Karpas-422 (cell line): ENCODE results near the gene HSH2D. TPM values are rescaled to one million over a fixed set of nuclear protein-coding genes. Genes with fewer than 3 reads are reported as not detected.

Experiments
- DNase-seq: peaks from one replicate; pipeline ENCODE4 v3.0.0-alpha.2; 2015
- H2AFZ ChIP-seq: fragments of 200-600 bp; sonication (generic); 2 replicates; pipeline ENCODE4 v1.6.1; 2014; ENCODE audit warnings: antibody characterized with exemption, low read length, mixed read lengths
- H3K27ac ChIP-seq: fragments of 200-600 bp; sonication (generic); 2 replicates; pipeline ENCODE4 v1.5.1; 2014; ENCODE audit warnings: mild to moderate bottlenecking, low read length, moderate library complexity
- H3K27me3 ChIP-seq: fragments of 200-600 bp; sonication (generic); 2 replicates; pipeline ENCODE4 v1.6.1; 2014; ENCODE audit warnings: low read length, mixed read lengths
- H3K36me3 ChIP-seq: fragments of 200-600 bp; sonication (generic); 2 replicates; pipeline ENCODE4 v1.6.1; 2014; ENCODE audit warnings: low read length, mixed read lengths; ENCODE audit not compliant: insufficient read depth
- H3K4me1 ChIP-seq: fragments of 200-600 bp; sonication (generic); 2 replicates; pipeline ENCODE4 v1.6.1; 2014; ENCODE audit warnings: mild to moderate bottlenecking, low read length, mixed read lengths
- H3K4me2 ChIP-seq: fragments of 200-600 bp; sonication (generic); 2 replicates; pipeline ENCODE4 v1.6.1; 2014; ENCODE audit warnings: low read length, low read depth, mild to moderate bottlenecking; ENCODE audit not compliant: poor library complexity, severe bottlenecking
- H3K4me3 ChIP-seq: fragments of 200-600 bp; sonication (generic); 2 replicates; pipeline ENCODE4 v1.5.1; 2014; ENCODE audit warnings: mild to moderate bottlenecking, antibody characterized with exemption, low read length, mixed read lengths
- H3K79me2 ChIP-seq: fragments of 200-600 bp; sonication (generic); 2 replicates; pipeline ENCODE4 v1.6.1; 2014; ENCODE audit warnings: mild to moderate bottlenecking, low read length, mixed read lengths
- H3K9ac ChIP-seq: fragments of 200-600 bp; sonication (generic); 2 replicates; pipeline ENCODE4 v1.6.0; 2014; ENCODE audit warnings: low read length
- H3K9me2 ChIP-seq: fragments of 200-600 bp; sonication (generic), shearing (Covaris generic); replicated peaks from 2 replicates; pipeline ENCODE4 v1.6.0; 2014; ENCODE audit warnings: mild to moderate bottlenecking, low read length, moderate library complexity; ENCODE audit not compliant: insufficient read depth
- H3K9me3 ChIP-seq: fragments of 300-700, 200-600 bp; sonication (generic); 2 replicates; pipeline ENCODE4 v1.6.1; 2014; ENCODE audit warnings: low read length, mixed read lengths
- H4K20me1 ChIP-seq: fragments of 200-600 bp; sonication (generic); 2 replicates; pipeline ENCODE4 v1.6.1; 2014; ENCODE audit warnings: mild to moderate bottlenecking, antibody characterized with exemption, low read length, low read depth; ENCODE audit not compliant: insufficient read depth
- total RNA-seq: library from RNA; depleted of rRNA; stranded (reverse); fragments of >200 nt; shearing (Covaris generic); gene quantifications from 2 replicates; pipeline ENCODE4 v1.2.3, GENCODE V29; 2014; ENCODE audit warnings: low replicate concordance

The HSH2D gene
- total RNA-seq, 1 experiment from 2014 or later = 22.7 TPM

- no peak overlapping the region for H3K9ac ChIP-seq
- H3K79me2 ChIP-seq = no peaks in the 10 kb centered on the region
- H4K20me1 ChIP-seq = peaks cover 3% of the 10 kb centered on the region; the same call in 1 of the 2 replicates
- no peaks in the 10 kb centered on the region for H3K4me1 ChIP-seq
- no peak overlapping the region for H3K4me2 ChIP-seq
- H3K4me3 ChIP-seq = no peak overlapping the region
- H3K27ac ChIP-seq = no peak overlapping the region
- no peaks in the 10 kb centered on the region for H3K27me3 ChIP-seq
- peak; percentile 78 for DNase-seq
- peaks cover 12% of the 10 kb centered on the region for H3K36me3 ChIP-seq
- no peaks in the 10 kb centered on the region for H3K9me3 ChIP-seq
- no peaks in the 10 kb centered on the region for H3K9me2 ChIP-seq
- H2AFZ ChIP-seq = no peak overlapping the region
These were observed 10.3 kb downstream of the HSH2D start for GRCh38 chr19:16153582-16154336.

DNA sequence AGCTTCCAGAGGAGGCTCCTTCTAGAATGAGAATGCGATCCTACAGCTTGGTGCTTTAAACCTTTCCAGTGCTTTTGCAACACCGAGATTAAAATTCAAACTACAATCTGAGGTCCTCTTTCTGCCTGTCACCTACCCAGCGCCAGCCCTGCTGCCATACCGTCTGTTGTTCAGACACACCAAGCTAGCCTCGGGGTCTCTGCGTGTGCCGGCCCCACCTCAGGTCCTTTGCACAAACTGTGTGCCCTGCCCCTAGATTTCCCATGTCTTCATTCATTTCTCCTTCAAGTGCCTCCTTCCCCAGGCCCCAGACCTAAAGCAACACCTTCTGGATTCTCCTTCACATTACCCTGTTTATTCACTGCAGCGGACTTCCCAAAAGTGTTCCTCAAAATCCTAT, 11.1 kb downstream of the HSH2D start:
- H3K36me3 ChIP-seq = peaks cover 12% of the 10 kb centered on the region
- H3K79me2 ChIP-seq = no peaks in the 10 kb centered on the region
- H3K4me1 ChIP-seq = no peaks in the 10 kb centered on the region

GRCh38 chr19:16155128-16155527, 11.6 kb downstream of the HSH2D start:
- no peak overlapping the region for H3K4me2 ChIP-seq
- H3K27me3 ChIP-seq = no peaks in the 10 kb centered on the region
- H3K79me2 ChIP-seq = no peaks in the 10 kb centered on the region
- H2AFZ ChIP-seq = no peak overlapping the region
- no peak overlapping the region for H3K27ac ChIP-seq
- DNase-seq = no peak
- H3K4me1 ChIP-seq = no peaks in the 10 kb centered on the region
- H3K9me3 ChIP-seq = no peaks in the 10 kb centered on the region
- H4K20me1 ChIP-seq = peaks cover 3% of the 10 kb centered on the region; the same call in 1 of the 2 replicates
- no peak overlapping the region for H3K4me3 ChIP-seq
- H3K9me2 ChIP-seq = no peaks in the 10 kb centered on the region
- H3K9ac ChIP-seq = no peak overlapping the region
- peaks cover 12% of the 10 kb centered on the region for H3K36me3 ChIP-seq

More for the DNA sequence above, 11.1 kb downstream of the HSH2D start:
- Histone ChIP-seq H2AFZ (no peak overlapping the region), H3K27me3 (no peaks in the 10 kb centered on the region), H3K4me2 (no peak overlapping the region), H4K20me1 (peaks cover 3% of the 10 kb centered on the region; the same call in 1 of the 2 replicates), H3K9me3 (no peaks in the 10 kb centered on the region), H3K9ac (no peak overlapping the region), H3K27ac (no peak overlapping the region), H3K4me3 (no peak overlapping the region), H3K9me2 (no peaks in the 10 kb centered on the region)
- no peak for DNase-seq

- Histone ChIP-seq H4K20me1 (peaks cover 3% of the 10 kb centered on the region; the same call in 1 of the 2 replicates), H3K36me3 (peaks cover 12% of the 10 kb centered on the region), H3K4me3 (no peak overlapping the region), H2AFZ (no peak overlapping the region), H3K9ac (no peak overlapping the region), H3K27me3 (no peaks in the 10 kb centered on the region), H3K79me2 (no peaks in the 10 kb centered on the region), H3K9me3 (no peaks in the 10 kb centered on the region), H3K4me2 (no peak overlapping the region), H3K27ac (no peak overlapping the region), H3K9me2 (no peaks in the 10 kb centered on the region), H3K4me1 (no peaks in the 10 kb centered on the region)
- no peak for DNase-seq
These were observed 13.4 kb downstream of the HSH2D start for GRCh38 chr19:16156904-16157303.

DNA sequence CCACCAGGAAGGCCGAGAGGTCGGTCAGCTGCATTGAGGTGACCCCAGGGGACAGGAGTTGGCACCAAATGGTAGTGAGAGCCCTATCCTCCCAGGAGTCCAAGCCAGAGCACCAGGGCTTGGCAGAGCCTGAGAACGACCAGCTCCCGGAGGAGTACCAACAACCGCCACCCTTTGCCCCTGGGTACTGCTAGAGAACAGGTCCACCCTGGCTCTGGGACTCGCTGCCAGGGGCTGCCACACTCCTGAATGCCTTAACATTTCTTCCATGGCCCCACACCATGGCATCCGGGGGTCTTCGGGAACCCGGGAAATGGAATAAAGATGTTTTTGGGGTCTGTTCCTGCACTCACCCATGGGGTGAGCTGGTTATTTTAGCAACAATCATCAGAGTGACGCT, 14.1 kb downstream of the HSH2D start:
- no peaks in the 10 kb centered on the region for H3K4me1 ChIP-seq
- H2AFZ ChIP-seq = no peak overlapping the region
- DNase-seq = no peak
- no peaks in the 10 kb centered on the region for H3K9me2 ChIP-seq
- H3K27ac ChIP-seq = no peak overlapping the region
- H3K36me3 ChIP-seq = peaks cover 9% of the 10 kb centered on the region
- H3K9me3 ChIP-seq = no peaks in the 10 kb centered on the region
- no peak overlapping the region for H3K4me3 ChIP-seq
- H4K20me1 ChIP-seq = peaks cover 3% of the 10 kb centered on the region; the same call in 1 of the 2 replicates
- H3K27me3 ChIP-seq = no peaks in the 10 kb centered on the region
- H3K9ac ChIP-seq = no peak overlapping the region
- no peaks in the 10 kb centered on the region for H3K79me2 ChIP-seq
- no peak overlapping the region for H3K4me2 ChIP-seq

- Histone ChIP-seq H3K9ac (no peak overlapping the region), H3K4me1 (no peaks in the 10 kb centered on the region), H3K36me3 (peaks cover under 1% of the 10 kb centered on the region; the same call in 1 of the 2 replicates), H3K9me3 (no peaks in the 10 kb centered on the region), H3K27me3 (no peaks in the 10 kb centered on the region), H3K79me2 (no peaks in the 10 kb centered on the region), H4K20me1 (no peaks in the 10 kb centered on the region), H3K9me2 (no peaks in the 10 kb centered on the region), H2AFZ (no peak overlapping the region), H3K27ac (no peak overlapping the region), H3K4me3 (no peak overlapping the region), H3K4me2 (no peak overlapping the region)
- DNase-seq = no peak
These were observed 16.2 kb downstream of the HSH2D start for GRCh38 chr19:16159655-16160054.

DNA sequence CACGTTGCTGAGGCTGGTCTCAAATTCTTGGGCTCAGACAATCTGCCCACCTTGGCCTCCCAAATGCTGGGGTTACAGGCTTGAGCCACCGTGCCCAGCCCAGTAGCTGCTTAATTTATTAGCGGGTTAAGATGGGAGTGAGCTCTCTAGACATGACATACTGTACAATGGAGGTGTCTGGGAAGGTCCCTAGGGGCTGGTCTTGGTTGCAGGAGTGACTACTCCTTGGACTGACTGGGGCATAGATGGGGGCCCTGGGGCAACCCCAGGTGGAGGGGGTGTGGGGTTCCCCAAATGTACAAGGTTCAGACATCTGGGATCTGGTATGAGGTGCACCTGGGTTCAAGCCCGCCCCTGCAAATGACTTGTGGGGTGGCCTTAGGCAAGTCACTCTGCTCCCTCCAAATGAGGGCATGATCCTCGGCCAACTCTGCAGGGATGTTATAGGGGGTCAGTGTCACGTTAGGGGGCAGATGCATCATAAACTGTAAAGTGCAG, 17.0 kb downstream of the HSH2D start:
- DNase-seq = no peak
- no peaks in the 10 kb centered on the region for H3K79me2 ChIP-seq
- H3K9ac ChIP-seq = no peak overlapping the region
- H3K4me1 ChIP-seq = no peaks in the 10 kb centered on the region
- H3K4me3 ChIP-seq = no peak overlapping the region
- H3K9me2 ChIP-seq = no peaks in the 10 kb centered on the region
- no peaks in the 10 kb centered on the region for H4K20me1 ChIP-seq
- no peak overlapping the region for H3K4me2 ChIP-seq
- H2AFZ ChIP-seq = no peak overlapping the region
- H3K9me3 ChIP-seq = no peaks in the 10 kb centered on the region
- no peak overlapping the region for H3K27ac ChIP-seq
- H3K36me3 ChIP-seq = no peaks in the 10 kb centered on the region; the same call in 1 of the 2 replicates
- no peaks in the 10 kb centered on the region for H3K27me3 ChIP-seq

- Histone ChIP-seq H2AFZ (no peak overlapping the region), H3K79me2 (no peaks in the 10 kb centered on the region), H3K4me2 (no peak overlapping the region), H3K4me1 (no peaks in the 10 kb centered on the region), H4K20me1 (no peaks in the 10 kb centered on the region), H3K9me3 (no peaks in the 10 kb centered on the region), H3K36me3 (no peaks in the 10 kb centered on the region; the same call in 1 of the 2 replicates), H3K9ac (no peak overlapping the region), H3K4me3 (no peak overlapping the region), H3K9me2 (no peaks in the 10 kb centered on the region), H3K27ac (no peak overlapping the region), H3K27me3 (no peaks in the 10 kb centered on the region)
- no peak for DNase-seq
These were observed 17.6 kb downstream of the HSH2D start for GRCh38 chr19:16160943-16161560.
